HepG2 (cell line): ENCODE measurements around the gene CEL. TPM values are rescaled to one million over a fixed set of nuclear protein-coding genes. Genes with fewer than 3 reads are reported as not detected.

ENCODE experiments used
- ATRX ChIP-seq: sonication (generic); formaldehyde crosslinking; IDR thresholded peaks from 2 replicates; pipeline ENCODE4 v1.4.0; 2020; ENCODE audit warnings: missing genetic modification reagents, borderline replicate concordance
- CHD2 ChIP-seq: IDR thresholded peaks from 2 replicates; pipeline ENCODE4 v1.6.1; 2011; ENCODE audit warnings: low read depth, low read length, improper control_type of control experiment
- CTCF ChIP-seq: sonication (generic); formaldehyde crosslinking; IDR thresholded peaks from 2 replicates; pipeline ENCODE4 v1.5.0; 2020; ENCODE audit warnings: mild to moderate bottlenecking, missing genetic modification reagents, moderate library complexity
- IRX3 ChIP-seq: sonication (generic); formaldehyde crosslinking; IDR thresholded peaks from 2 replicates; pipeline ENCODE4 v1.8.1; 2023; ENCODE audit warnings: mild to moderate bottlenecking, low read depth, missing genetic modification reagents, borderline replicate concordance
- NFE2L1 ChIP-seq: sonication (generic); formaldehyde crosslinking; IDR thresholded peaks from 2 replicates; pipeline ENCODE4 v1.4.0; 2020; ENCODE audit warnings: missing genetic modification reagents, mild to moderate bottlenecking, borderline replicate concordance
- PHF20 ChIP-seq: sonication (generic); formaldehyde crosslinking; IDR thresholded peaks from 2 replicates; pipeline ENCODE4 v1.5.0; 2020; ENCODE audit warnings: mild to moderate bottlenecking, missing genetic modification reagents
- RFXAP ChIP-seq: sonication (generic); formaldehyde crosslinking; IDR thresholded peaks from 2 replicates; pipeline ENCODE4 v1.4.0; 2020; ENCODE audit warnings: missing genetic modification reagents, borderline replicate concordance
- SATB2 ChIP-seq: sonication (generic); formaldehyde crosslinking; IDR thresholded peaks from 2 replicates; pipeline ENCODE4 v1.5.0; 2020; ENCODE audit warnings: missing genetic modification reagents
- SNRNP70 ChIP-seq: fragments of 200-400 bp; formaldehyde crosslinking; IDR thresholded peaks from 2 replicates; pipeline ENCODE4 v1.6.1; 2017; ENCODE audit warnings: mild to moderate bottlenecking, low read depth, low read length, moderate library complexity
- SOX6 ChIP-seq, 2 experiments: fragments of 450-650 bp in 1 of 2; sonication (generic) in 1 of 2; formaldehyde crosslinking in 1 of 2; IDR thresholded peaks; 2 replicates each; pipeline versions ENCODE4 v1.4.0 to v1.6.1; 2017 to 2020; ENCODE audit warnings: antibody characterized with exemption in 1 of 2, mild to moderate bottlenecking in 1 of 2, missing genetic modification reagents in 1 of 2
- THRA ChIP-seq: sonication (generic); formaldehyde crosslinking; IDR thresholded peaks from 2 replicates; pipeline ENCODE4 v1.4.0; 2020; ENCODE audit warnings: missing genetic modification reagents, borderline replicate concordance
- ZBTB3 ChIP-seq: sonication (generic); formaldehyde crosslinking; IDR thresholded peaks from 2 replicates; pipeline ENCODE4 v1.4.0; 2020; ENCODE audit warnings: low read depth, mild to moderate bottlenecking, moderate library complexity, missing genetic modification reagents, borderline replicate concordance
- ZNF143 ChIP-seq: sonication (generic); formaldehyde crosslinking; IDR thresholded peaks from 2 replicates; pipeline ENCODE4 v1.4.0; 2020; ENCODE audit warnings: missing genetic modification reagents
- ZNF598 ChIP-seq: sonication (generic); formaldehyde crosslinking; IDR thresholded peaks from 2 replicates; pipeline ENCODE4 v1.5.1; 2020; ENCODE audit warnings: mild to moderate bottlenecking, missing genetic modification reagents, borderline replicate concordance
- ZNF619 ChIP-seq: sonication (generic); formaldehyde crosslinking; IDR thresholded peaks from 2 replicates; pipeline ENCODE4 v1.4.0; 2020; ENCODE audit warnings: mild to moderate bottlenecking, missing genetic modification reagents
- ZNF652 ChIP-seq: IDR thresholded peaks from 2 replicates; pipeline ENCODE4 v1.6.1; 2016; ENCODE audit warnings: low read depth, borderline replicate concordance
- ZNF720 ChIP-seq: sonication (generic); formaldehyde crosslinking; IDR thresholded peaks from 2 replicates; pipeline ENCODE4 v1.4.0; 2020; ENCODE audit warnings: missing genetic modification reagents
- ZNF747 ChIP-seq: sonication (generic); formaldehyde crosslinking; IDR thresholded peaks from 2 replicates; pipeline ENCODE4 v1.8.1; 2023; ENCODE audit warnings: missing genetic modification reagents, mild to moderate bottlenecking, borderline replicate concordance
- polyA plus RNA-seq, 8 experiments: library from polyadenylated mRNA; depleted of rRNA in 3 of 8; stranded (reverse) in 7 of 8; unstranded in 1 of 8; fragments of >200 nt; fragmentation: Illumina TruSeq in 4 of 8; extraction: Trizol in 4 of 8; gene quantifications; 2 replicates each; pipeline versions ENCODE4 v1.2.1 to v1.2.3, GENCODE V29; 2011 to 2016; ENCODE audit warnings: low read depth in 4 of 8, missing spikeins in 1 of 8, mixed read lengths in 1 of 8; ENCODE audit not compliant: insufficient read depth in 1 of 8
- total RNA-seq, 5 experiments: library from RNA; depleted of rRNA; stranded (reverse); fragments of >200 nt; fragmentation: Illumina TruSeq; extraction: Trizol; gene quantifications; 2 replicates each; pipeline ENCODE4 v1.2.3, GENCODE V29; 2016; ENCODE audit warnings: low read depth in 1 of 5
- TF ChIP-seq, protein P1 (sequence below): sonication (generic); formaldehyde crosslinking; IDR thresholded peaks from 2 replicates; pipeline ENCODE4 v1.4.0; 2020; ENCODE audit warnings: mild to moderate bottlenecking, missing genetic modification reagents
- TF ChIP-seq, protein P2 (sequence below): sonication (generic); formaldehyde crosslinking; IDR thresholded peaks from 2 replicates; pipeline ENCODE4 v1.4.0; 2020; ENCODE audit warnings: missing genetic modification reagents; ENCODE audit errors: not compliant biosample characterization

CEL gene
- total and polyA plus RNA-seq, 2 of the 13 experiments (the other 11 are each of a cell fraction or from before 2014, with no cell fraction given), result 0.63 to 1.5 TPM

DNA sequence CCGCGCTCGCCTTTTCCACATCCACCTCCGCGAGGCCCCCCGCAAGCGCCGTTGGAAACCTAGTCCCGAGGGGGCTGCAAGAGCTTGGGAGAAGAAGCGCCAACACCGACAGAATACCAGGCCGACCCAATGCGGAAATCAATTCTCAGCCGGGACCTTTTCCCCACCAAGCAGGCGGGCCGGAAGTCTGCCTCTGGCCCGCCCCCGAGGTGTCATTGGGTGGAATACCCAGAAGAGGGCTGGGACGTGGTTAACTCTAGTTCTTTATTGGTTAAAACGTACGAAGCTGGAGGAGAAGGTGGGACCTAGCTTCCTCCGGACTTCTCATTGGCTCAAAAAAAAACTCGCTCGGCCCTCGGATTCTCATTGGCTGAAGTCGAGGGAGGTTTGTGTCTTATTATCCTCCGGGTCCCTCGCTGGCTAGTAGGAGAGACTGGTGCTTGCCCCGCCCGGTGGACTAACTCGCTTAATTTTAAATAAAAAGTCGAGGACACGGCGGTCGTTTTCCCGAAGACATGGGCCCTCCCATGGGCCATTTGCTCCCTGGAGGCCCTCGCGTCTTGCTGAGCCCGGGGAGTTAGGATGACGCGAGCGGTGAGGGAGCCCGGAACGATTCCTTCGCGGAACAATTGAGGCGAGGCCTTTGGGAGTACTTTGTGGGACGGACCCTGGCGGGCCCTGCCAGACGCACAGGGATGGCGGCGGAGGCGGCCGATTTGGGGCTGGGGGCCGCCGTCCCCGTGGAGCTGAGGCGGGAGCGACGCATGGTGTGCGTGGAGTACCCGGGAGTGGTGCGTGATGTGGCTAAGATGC lies 31.3 kb upstream of the CEL start, which contains the start of gene GTF3C5 (continued):
- TF ChIP-seq SOX6 (IDR thresholded peaks at IDR 0.05) (no peak), SOX6 (CRISPR knock-in tag; IDR thresholded peaks at IDR 0.05) (no peak), SNRNP70 (no peak), CHD2 (no peak; the same call in 1 of the 2 replicates), IRX3 (CRISPR knock-in tag) (no peak; the same call in 1 of the 2 replicates), ZNF720 (CRISPR knock-in tag) (peak; percentile 85; the same call in 1 of the 2 replicates), ZNF652 (CRISPR knock-in tag) (no peak), THRA (no peak), PHF20 (CRISPR knock-in tag) (peak; percentile 92), SATB2 (CRISPR knock-in tag) (no peak), CTCF (CRISPR knock-in tag) (no peak), RFXAP (CRISPR knock-in tag) (0 out of 2 replicates have a peak, but pooled peaks have one; percentile 53), ZNF619 (peak; percentile 86; the same call in 1 of the 2 replicates), ZBTB3 (CRISPR knock-in tag) (no peak), ZNF143 (CRISPR knock-in tag) (no peak), ZNF598 (CRISPR knock-in tag) (0 out of 2 replicates have a peak, but pooled peaks have one; percentile 39), ZNF747 (CRISPR knock-in tag) (peak; percentile 65; the same call in 1 of the 2 replicates), NFE2L1 (CRISPR knock-in tag) (no peak), ATRX (no peak)
- TF ChIP-seq, protein P1, sequence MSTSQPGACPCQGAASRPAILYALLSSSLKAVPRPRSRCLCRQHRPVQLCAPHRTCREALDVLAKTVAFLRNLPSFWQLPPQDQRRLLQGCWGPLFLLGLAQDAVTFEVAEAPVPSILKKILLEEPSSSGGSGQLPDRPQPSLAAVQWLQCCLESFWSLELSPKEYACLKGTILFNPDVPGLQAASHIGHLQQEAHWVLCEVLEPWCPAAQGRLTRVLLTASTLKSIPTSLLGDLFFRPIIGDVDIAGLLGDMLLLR (CRISPR knock-in tag), result no peak; the same call in 1 of the 2 replicates
- TF ChIP-seq, protein P2, sequence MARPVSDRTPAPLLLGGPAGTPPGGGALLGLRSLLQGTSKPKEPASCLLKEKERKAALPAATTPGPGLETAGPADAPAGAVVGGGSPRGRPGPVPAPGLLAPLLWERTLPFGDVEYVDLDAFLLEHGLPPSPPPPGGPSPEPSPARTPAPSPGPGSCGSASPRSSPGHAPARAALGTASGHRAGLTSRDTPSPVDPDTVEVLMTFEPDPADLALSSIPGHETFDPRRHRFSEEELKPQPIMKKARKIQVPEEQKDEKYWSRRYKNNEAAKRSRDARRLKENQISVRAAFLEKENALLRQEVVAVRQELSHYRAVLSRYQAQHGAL (CRISPR knock-in tag), result no peak
